ENCODE results near the gene CKLF. TPM values are rescaled to one million over a fixed set of nuclear protein-coding genes. Genes with fewer than 3 reads are reported as not detected.
A peak's percentile ranks its signal among the peaks of the same experiment; 100 is the strongest.

Gene CKLF
- total and polyA plus RNA-seq, 12 donors = 19.6 to 67.9 (median 39.1) TPM

GRCh38 chr16:66507731-66508239 is 44.6 kb upstream of the CKLF start:
- intact Hi-C loops (cut with DNase I) = no loop called here
- no peaks in the 10 kb centered on the region for H3K36me3 ChIP-seq (replicated peaks in 1 of 2)
- H3K4me3 ChIP-seq = no peak overlapping the region
- no peaks in the 10 kb centered on the region for H3K27me3 ChIP-seq
- peaks cover 31 to 36% of the 10 kb centered on the region in 2 donors for H3K4me1 ChIP-seq (replicated peaks in 1 of 2)
- DNase-seq = no peak
- H3K9me3 ChIP-seq (replicated peaks in 1 of 3) = no peaks in the 10 kb centered on the region
- WGBS, 4 donors = 88 to 93% (median 90%) methylated on average over 4 of the region's 4 CpGs
- no peak overlapping the region for H3K27ac ChIP-seq
- no peak for TF ChIP-seq POLR2A (IDR thresholded peaks at IDR 0.05)
- TF ChIP-seq CTCF (IDR thresholded peaks at IDR 0.05) = no peak

GRCh38 chr16:66508248-66508913 is 44.0 kb upstream of the CKLF start:
- Histone ChIP-seq H3K27me3 (no peaks in the 10 kb centered on the region), H3K27ac (no peak overlapping the region), H3K9me3 (replicated peaks in 1 of 3) (no peaks in the 10 kb centered on the region), H3K4me1 (replicated peaks in 1 of 2) (peaks cover 25 to 34% of the 10 kb centered on the region in 2 donors), H3K4me3 (no peak overlapping the region), H3K36me3 (replicated peaks in 1 of 2) (no peaks in the 10 kb centered on the region)
- TF ChIP-seq CTCF (IDR thresholded peaks at IDR 0.05) (no peak), POLR2A (IDR thresholded peaks at IDR 0.05) (no peak)
- intact Hi-C loops (cut with DNase I) = no loop called here
- DNase-seq = peak in 2 of 7 donors; percentile 9 to 13
- WGBS, 4 donors = 75 to 87% (median 83%) methylated on average over 7 of the region's 7 CpGs

GRCh38 chr16:66508914-66509496 is 43.4 kb upstream of the CKLF start:
- no peaks in the 10 kb centered on the region for H3K9me3 ChIP-seq (replicated peaks in 1 of 3)
- no peaks in the 10 kb centered on the region for H3K36me3 ChIP-seq (replicated peaks in 1 of 2)
- intact Hi-C loops (cut with DNase I) = no loop called here
- no peaks in the 10 kb centered on the region for H3K27me3 ChIP-seq
- peaks cover 25 to 31% of the 10 kb centered on the region in 2 donors for H3K4me1 ChIP-seq (replicated peaks in 1 of 2)
- no peak overlapping the region for H3K27ac ChIP-seq
- 91 to 96% (median 93%) methylated on average over 8 to 9 of the region's 9 CpGs for WGBS, 4 donors
- peak in 1 of 7 donors; percentile 16 for DNase-seq
- no peak for TF ChIP-seq POLR2A (IDR thresholded peaks at IDR 0.05)
- no peak for TF ChIP-seq CTCF (IDR thresholded peaks at IDR 0.05)
- no peak overlapping the region for H3K4me3 ChIP-seq

- no peaks in the 10 kb centered on the region for H3K27me3 ChIP-seq
- DNase-seq = peak in 2 of 7 donors; percentile 18 to 41
- no peaks in the 10 kb centered on the region for H3K9me3 ChIP-seq (replicated peaks in 1 of 3)
- H3K27ac ChIP-seq = peak overlapping the region in 1 of 5 donors; percentile 13
- intact Hi-C loops (cut with DNase I) = no loop called here
- 91 to 100% (median 94%) methylated on average over 1 to 5 of the region's 5 CpGs for WGBS, 4 donors
- H3K36me3 ChIP-seq (replicated peaks in 1 of 2) = no peaks in the 10 kb centered on the region
- H3K4me1 ChIP-seq (replicated peaks in 1 of 2) = peaks cover 25 to 31% of the 10 kb centered on the region in 2 donors
- no peak overlapping the region for H3K4me3 ChIP-seq
- no peak for TF ChIP-seq CTCF (IDR thresholded peaks at IDR 0.05)
- no peak for TF ChIP-seq POLR2A (IDR thresholded peaks at IDR 0.05)
Measured at GRCh38 chr16:66509576-66509975, 42.8 kb upstream of the CKLF start.

Measured in adrenal gland (tissue), 12 donors.